ENCODE measurements around the gene SLC22A3.

DNA sequence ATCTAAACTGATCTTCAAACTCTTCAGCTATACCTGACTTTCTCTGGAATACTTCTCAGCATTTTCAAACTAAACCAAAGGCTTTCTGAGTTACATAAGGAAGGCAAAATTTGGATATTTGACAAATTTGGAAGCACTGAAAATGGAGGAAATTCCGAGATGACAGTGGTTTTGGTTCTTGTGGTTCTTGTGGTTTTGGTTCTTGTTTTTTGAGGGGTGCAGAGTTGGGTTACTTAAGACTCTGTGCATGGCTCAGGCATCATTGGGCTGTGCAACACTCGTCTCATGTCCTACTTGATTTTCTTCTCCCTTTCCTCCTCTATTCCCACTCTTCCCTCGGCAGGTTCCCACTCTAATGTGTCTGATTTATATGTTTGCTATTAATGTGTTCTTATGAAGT is 78.0 kb downstream of the SLC22A3 start:
- TF ChIP-seq, protein P1, sequence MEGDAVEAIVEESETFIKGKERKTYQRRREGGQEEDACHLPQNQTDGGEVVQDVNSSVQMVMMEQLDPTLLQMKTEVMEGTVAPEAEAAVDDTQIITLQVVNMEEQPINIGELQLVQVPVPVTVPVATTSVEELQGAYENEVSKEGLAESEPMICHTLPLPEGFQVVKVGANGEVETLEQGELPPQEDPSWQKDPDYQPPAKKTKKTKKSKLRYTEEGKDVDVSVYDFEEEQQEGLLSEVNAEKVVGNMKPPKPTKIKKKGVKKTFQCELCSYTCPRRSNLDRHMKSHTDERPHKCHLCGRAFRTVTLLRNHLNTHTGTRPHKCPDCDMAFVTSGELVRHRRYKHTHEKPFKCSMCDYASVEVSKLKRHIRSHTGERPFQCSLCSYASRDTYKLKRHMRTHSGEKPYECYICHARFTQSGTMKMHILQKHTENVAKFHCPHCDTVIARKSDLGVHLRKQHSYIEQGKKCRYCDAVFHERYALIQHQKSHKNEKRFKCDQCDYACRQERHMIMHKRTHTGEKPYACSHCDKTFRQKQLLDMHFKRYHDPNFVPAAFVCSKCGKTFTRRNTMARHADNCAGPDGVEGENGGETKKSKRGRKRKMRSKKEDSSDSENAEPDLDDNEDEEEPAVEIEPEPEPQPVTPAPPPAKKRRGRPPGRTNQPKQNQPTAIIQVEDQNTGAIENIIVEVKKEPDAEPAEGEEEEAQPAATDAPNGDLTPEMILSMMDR (IDR thresholded peaks at IDR 0.05), result no peak
- TF ChIP-seq POLR2A (IDR thresholded peaks at IDR 0.05), result no peak
